GM19035 (cell line): ENCODE results near the gene LRRC56.

Source experiments
- ATAC-seq: cut with Tn5 transposase; IDR thresholded peaks from one replicate; pipeline ENCODE4 v1.9.1; 2021; ENCODE audit not compliant: unreplicated experiment

Gene LRRC56

DNA sequence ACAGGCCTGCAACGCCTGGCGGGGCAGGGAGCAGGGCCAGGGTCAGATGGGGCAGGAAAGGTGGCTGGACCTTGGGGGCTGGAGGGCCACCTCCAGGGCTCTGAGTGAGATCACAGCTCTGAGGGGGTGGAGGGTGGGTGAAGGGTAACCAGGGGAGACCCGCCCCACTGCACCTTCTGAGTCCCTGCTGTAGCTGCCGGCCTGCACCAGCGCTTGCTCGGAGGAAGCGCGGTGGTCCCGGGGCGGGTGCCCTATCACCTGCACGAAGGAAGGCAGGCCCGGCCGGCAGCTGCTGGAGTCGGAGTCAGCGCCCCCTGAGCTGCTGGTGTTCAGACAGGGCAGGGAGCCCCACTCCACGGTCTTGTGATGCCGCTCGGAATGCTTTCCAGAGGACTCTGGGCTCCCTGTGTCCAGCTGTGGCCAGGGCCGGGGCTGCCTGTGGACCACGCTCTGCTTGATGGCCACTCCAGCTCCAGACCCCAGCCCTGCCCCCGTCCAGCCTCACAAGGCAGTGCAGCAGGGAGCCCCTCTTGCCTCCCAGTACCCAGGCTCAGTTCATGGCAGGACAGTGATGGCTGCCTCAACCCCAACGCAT lies 19.4 kb downstream of the LRRC56 start:
- ATAC-seq: no peak

DNA sequence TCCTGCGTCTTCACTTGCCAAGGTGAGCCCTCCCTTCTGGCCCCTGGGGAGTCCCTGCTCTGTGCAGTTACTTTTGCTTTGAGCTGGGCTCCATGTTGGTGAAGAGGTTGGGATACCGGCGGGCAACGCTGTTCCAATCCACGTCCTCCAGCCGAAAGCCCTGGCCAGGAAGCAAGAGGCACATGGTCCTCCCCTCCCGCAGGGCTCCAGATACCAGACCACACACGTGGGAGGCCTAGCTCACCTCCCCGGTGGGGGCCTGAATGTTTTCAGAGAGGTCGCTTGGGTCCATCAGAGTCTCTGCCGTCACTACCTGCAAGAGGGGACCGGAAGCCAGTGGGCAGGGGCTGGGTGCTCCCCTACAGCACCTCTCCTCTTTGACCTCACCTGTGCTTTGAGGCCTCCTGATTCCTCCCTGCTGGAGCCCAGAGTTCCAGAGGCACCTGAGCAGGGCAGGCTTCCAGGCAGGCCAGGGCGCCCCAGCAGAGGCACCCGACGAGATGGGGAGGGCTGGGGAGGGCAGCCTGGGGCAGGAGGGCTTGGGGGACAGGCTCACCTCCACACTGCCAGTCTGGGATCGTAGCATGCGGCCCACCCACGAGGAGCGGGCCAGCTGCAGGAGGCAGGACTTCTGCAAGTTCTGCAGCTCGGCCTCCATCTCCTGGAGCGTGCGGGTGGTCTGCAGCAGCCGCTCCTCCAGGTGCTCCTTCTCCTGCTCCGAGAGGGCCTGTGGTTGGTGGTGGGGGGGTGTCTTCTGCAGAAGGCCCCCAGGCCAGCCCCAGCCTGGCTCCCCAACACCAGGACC lies 20.2 kb downstream of the LRRC56 start:
- no peak for ATAC-seq

DNA sequence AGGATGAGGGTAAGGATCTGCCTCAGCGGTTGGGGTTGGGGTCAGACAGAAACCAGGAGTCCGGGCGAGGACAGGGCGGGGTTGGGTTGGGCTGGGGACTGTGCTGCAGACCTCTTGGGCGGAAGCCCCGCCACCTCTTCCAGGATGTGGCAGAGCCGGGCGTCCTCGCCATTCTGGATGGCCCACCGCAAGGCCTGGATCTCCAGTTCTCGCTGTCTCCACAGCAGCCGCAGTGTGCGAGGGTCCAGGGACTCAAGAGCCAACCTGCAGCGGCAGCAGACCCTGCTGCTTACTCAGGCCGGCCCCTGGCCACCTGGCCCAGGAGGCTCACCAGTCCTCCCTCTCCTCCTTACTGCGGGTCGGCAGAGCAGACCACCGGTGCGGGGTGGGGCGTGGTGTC lies 21.2 kb downstream of the LRRC56 start:
- no peak for ATAC-seq

GRCh38 chr11:559020-559620 lies 21.8 kb downstream of the LRRC56 start:
- no peak for ATAC-seq

DNA sequence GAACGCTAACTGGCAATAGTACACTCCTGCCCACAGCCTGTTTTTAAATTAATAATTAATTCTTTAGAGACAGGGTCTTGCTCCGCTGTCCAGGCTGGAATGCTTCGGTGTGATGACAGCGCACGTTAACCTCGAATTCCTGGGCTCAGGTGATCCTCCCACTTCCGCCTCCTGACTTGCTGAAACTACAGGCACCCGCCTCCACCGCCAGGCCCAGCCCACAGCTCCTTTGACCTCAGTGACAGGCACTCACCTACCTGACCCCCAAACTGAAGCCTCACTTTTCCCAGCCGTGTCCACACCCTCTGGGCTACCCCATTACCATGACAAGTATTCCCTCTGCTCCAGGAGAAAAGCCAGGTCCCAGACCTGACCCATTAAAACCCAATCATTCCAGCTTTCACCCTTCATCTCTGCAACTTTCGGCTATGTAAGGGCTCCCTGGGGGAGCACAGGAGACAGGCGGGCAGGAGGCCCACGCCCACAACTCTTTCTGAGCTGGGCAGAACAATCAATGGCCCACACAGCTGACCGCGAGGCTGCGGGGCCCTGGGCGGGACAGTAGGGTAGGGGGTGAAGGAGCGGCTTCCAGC lies 22.5 kb downstream of the LRRC56 start:
- ATAC-seq: no peak

GRCh38 chr11:560305-561147 lies 23.2 kb downstream of the LRRC56 start, which contains the start of the genes LMNTD2 and RASSF7:
TSS of gene LMNTD2 (minus strand) at chr11:560738. CDS start at chr11:560716, 22 bp downstream.
TSS of gene RASSF7 (plus strand) at chr11:560970. CDS start at chr11:561769, 799 bp downstream.
- peak; percentile 78 for ATAC-seq

DNA sequence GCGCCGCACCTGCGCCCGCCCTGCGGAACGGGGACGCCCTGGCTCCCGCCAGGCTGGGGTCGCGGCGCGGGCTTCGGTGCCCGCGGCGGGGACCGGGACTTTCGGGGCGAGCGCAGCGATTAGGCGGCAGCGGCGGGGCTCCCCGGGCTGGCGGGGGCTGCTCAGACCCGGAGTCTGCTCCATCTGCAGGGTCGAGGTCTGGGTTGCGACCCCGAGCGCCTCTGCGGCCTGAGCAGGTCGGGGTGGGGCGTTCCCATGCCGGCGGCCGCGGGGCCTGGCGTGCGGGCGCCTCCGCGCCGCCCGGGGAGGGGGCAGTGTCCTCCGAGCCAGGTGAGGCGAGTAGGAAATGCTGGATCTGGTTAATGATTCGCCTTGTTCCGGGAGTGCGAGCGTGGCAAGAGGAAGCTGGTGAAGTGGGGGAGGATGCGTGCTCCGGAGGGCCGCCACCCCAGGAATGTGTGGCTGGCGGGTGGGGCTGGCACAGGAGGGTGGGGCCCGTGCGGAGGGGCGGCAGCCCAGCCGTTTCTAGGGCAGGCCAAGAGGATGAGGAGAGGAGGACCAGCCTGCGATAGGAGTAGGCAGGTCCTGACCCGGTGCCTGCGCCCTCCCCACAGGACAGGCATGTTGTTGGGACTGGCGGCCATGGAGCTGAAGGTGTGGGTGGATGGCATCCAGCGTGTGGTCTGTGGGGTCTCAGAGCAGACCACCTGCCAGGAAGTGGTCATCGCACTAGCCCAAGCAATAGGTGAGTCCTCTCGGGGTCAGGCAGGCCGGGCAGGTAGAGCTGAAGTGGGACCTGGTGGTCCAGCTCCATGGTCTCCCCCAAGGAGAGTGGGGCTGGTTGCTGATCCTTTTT lies 24.0 kb downstream of the LRRC56 start:
- ATAC-seq: peak; percentile 37

GRCh38 chr11:562046-562645 lies 24.8 kb downstream of the LRRC56 start:
- ATAC-seq: no peak

DNA sequence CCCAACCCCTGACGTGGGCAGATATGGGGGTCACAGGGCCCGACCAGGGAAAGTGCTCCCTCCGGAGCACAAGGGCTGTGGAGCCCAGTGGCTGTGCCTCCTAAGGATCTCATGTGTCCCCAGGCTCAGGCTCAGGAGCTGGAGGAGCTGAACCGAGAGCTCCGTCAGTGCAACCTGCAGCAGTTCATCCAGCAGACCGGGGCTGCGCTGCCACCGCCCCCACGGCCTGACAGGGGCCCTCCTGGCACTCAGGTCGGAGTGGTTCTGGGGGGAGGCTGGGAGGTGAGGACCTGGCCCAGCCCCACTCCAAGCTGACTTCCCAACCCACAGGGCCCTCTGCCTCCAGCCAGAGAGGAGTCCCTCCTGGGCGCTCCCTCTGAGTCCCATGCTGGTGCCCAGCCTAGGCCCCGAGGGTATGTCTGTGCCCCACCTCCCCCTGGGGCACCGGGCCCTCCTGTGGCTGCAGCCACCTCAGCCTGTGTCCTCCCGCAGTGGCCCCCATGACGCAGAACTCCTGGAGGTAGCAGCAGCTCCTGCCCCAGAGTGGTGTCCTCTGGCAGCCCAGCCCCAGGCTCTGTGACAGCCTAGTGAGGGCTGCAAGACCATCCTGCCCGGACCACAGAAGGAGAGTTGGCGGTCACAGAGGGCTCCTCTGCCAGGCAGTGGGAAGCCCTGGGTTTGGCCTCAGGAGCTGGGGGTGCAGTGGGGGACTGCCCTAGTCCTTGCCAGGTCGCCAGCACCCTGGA lies 25.9 kb downstream of the LRRC56 start:
- no peak for ATAC-seq

DNA sequence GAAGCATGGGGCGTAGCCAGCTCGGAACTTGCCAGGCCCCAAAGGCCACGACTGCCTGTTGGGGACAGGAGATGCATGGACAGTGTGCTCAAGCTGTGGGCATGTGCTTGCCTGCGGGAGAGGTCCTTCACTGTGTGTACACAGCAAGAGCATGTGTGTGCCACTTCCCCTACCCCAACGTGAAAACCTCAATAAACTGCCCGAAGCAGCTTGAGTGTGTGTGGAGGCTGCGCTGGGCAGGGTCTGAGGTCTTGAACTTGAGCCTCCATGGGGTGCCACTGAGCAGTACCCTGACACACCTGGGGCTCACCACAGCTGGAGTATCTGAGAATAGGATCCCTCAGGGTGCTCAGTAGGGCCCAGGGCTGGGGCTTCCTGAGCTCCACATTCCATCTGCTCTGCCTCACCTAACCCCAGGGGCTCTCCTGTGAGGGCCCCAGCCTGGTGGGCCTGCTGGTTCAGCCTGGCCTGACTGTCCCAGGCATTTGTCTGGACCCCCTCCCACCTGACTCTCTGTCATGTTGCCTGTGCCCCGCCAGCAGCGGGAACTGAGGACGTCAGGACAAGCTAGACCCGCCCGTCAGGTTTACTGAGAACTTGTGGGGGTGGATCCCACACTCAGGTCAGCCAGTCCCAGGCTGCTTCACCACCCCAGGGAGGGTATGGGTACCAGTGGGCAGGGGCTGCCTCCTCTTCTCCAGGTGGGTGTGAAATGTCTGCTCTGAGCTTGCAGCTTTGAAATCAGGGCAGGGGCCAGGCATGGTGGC lies 26.7 kb downstream of the LRRC56 start:
- no peak for ATAC-seq

DNA sequence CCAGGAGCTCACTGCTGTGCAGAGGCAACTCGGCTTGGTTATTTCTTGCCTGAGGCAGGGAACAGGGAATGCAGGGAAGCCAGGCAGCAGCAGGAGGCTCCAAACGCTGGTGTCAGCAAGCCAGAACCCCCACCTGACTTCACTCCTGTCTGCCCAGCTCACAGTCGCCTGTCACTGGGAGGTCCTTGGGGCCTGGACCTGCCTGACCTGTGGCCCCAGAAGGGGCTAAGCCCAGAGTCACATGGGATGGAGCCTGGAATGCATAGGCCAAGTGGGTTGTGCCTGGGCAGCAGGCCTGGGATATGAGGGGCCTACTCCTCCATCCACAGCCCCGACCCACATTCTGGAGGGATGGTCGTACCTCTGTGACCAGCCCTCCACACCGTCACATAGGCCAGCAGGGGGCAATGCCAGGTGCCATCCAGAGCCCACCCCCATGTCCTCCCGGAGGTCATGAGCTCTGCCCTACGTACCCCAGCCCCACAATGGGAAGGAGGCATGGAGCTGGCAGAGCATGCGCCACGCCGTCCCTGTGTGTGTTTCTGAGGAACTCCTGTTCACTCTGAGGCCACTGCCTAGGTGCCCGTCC lies 28.7 kb downstream of the LRRC56 start:
- no peak for ATAC-seq

DNA sequence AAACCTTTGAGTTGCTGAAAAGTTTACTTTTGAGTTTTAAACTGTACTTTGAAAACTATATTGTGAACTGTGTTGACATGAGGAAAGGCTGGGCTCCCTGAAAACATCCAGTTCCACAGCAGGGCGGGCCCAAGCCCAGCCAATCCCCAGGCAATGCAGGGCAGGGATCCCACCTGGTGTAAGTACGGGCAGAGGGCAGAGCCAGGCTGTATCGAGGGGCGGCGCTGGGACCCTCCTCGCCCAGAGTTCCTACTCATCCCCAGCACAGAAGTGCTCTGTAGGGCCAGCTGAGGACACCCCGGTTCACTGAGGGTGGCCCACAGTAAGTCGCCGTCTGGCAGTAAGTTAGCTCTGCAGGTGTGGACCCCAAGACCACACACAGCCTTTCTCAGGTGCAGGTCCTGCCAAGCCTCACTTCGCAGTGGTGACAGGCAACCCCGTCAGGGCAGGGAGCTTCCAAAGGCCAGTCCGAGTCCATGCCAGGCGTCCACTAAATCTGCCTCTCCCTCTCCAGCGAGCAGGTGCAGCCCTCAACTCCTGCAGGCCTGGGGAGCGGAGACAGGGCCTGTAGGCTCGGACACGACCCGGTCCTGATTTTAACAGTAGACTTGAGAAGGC lies 29.8 kb downstream of the LRRC56 start:
- ATAC-seq: no peak

DNA sequence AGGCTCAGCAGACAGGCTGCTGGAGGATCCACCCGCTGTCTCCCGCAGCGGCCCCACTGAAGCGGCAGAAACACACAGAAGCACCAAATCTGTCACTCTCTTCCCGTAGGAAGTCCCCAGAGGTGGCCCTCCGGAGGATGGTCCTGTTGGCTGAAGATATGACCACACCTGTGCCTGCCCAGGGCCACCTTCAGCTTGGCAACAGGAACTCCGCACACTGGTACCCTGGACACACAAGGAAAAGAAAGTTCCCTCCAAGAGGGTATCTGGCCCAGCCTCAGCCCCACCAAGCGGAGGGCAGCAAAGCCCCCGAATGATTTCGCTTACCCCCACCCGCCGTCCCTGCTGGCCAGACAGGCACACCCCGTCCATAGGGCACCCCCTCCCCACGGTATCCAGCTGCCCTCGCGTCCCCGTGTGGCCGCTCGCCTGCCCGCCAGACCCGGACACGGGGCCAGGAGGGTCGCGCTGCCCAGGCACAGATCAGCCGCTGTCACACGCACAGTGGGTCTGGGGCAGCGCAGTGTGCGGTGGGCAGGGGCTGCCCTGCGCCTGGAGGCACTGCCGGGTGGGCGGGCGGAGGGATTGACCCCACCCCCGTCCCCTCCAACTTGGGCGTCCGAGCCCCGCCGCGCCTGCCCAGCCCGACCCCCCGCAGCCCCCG lies 30.4 kb downstream of the LRRC56 start:
- ATAC-seq: no peak

GRCh38 chr11:568306-569157 lies 31.2 kb downstream of the LRRC56 start:
- ATAC-seq: peak; percentile 89

- no peak for ATAC-seq
Observed at GRCh38 chr11:569158-569885, 32.0 kb downstream of the LRRC56 start.
